Measurements from ENCODE around the gene TOM1L2. TPM values are rescaled to one million over a fixed set of nuclear protein-coding genes. Genes with fewer than 3 reads are reported as not detected.

Gene TOM1L2
- total RNA-seq, 1 donor from 2014 or later, result 18.3 TPM

DNA sequence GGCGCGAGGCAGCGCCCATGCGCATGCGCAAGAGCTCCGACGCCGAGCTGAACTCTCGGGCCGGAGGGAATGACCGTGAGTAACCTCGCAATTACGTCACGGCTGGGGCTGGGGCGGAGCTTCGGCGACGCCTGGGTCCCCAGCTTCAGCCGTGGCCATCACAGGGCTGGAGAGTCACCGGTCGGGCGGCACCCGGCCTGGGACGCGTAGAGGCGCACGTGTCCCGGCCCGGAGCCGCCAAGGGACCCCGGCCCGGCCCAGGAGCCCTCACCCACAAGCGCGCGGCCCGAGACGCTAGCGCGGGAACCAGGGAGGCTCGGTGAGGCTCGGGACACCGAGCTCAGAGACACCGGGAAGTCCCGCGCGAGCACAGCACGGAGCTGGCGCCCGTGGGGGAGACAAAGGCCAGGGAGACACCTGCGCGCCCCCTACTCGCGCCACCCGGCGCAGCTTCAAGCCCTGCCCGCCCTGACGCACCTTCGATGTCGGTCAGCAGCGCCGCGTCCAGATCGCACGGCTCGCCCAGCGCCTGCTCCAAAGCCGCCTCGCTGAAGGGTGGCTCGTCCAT, 135.9 kb downstream of the TOM1L2 start:
- DNase-seq, result peak; percentile 93
- TF ChIP-seq, protein P1, sequence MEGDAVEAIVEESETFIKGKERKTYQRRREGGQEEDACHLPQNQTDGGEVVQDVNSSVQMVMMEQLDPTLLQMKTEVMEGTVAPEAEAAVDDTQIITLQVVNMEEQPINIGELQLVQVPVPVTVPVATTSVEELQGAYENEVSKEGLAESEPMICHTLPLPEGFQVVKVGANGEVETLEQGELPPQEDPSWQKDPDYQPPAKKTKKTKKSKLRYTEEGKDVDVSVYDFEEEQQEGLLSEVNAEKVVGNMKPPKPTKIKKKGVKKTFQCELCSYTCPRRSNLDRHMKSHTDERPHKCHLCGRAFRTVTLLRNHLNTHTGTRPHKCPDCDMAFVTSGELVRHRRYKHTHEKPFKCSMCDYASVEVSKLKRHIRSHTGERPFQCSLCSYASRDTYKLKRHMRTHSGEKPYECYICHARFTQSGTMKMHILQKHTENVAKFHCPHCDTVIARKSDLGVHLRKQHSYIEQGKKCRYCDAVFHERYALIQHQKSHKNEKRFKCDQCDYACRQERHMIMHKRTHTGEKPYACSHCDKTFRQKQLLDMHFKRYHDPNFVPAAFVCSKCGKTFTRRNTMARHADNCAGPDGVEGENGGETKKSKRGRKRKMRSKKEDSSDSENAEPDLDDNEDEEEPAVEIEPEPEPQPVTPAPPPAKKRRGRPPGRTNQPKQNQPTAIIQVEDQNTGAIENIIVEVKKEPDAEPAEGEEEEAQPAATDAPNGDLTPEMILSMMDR (IDR thresholded peaks at IDR 0.05), result no peak
- H3K27ac Mint-ChIP-seq, result peak overlapping the region; percentile 66
- H3K4me3 Mint-ChIP-seq, result peak overlapping the region; percentile 86
- ATAC-seq (ENCODE audit: low read depth), result peak; percentile 59
- H3K9me3 Mint-ChIP-seq, result no peaks in the 10 kb centered on the region
- H3K36me3 Mint-ChIP-seq (ENCODE audit: low read depth), result peaks cover 7% of the 10 kb centered on the region
- POLR2A ChIA-PET, result interaction anchor here (0.6 to 4.7 kb wide), 16 partner anchors 10 to 154 kb away, joined by 3 to 48 read pairs (median 6); no protein-coding TSS in a partner anchor
- CTCF ChIA-PET, result interaction anchor here (0.9 to 1.3 kb wide), 4 partner anchors 12 to 24 kb away, joined by 3 to 6 read pairs (median 4); no protein-coding TSS in a partner anchor
- intact Hi-C loops (cut with micrococcal nuclease), result loop anchor here (1.0 to 5.0 kb wide), 3 partner anchors 24 to 1471 kb away; no protein-coding TSS in a partner anchor
- H3K27me3 Mint-ChIP-seq, result no peaks in the 10 kb centered on the region
- H3K4me1 Mint-ChIP-seq, result peaks cover 70% of the 10 kb centered on the region

DNA sequence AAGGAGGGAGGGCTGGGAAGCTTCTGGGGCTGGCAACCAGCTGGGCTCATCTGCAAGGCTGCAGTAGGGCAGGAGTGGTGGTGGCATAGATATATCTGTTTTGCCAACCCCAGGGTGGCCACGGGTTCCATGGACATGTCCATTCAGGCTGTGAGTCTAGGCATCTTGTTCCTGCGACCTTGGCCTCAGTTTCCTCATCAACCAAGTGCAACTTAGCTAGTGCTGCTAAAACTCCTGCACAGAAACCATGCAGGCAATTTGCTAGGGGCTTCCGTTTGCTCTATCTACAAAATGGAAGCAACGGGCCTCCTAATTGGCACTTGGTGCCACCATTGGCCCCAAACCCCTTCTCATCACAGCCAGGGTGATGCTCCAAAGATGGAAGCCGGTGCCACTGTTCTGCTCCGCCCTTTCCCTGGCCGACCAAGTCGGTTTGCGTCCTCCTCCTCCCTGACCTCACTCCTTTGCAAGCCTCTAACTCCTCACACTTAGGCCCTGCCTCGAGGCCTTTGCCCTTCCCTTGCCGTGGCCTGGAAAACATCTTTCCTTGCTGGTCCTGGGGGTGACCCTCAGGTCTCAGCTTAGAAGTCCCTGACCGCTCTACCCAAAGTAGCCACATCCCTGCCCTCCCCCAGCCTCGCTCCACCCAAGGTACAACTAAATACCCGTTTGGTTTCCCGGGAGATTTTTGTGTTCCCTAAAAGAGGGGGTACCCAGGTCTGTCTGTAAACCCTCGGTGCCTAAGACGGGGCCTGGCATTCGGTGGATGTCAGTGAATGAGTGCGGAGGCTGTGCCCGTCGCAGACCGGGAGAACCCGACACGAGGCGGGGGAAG, 136.6 kb downstream of the TOM1L2 start:
- peak overlapping the region; percentile 66 for H3K27ac Mint-ChIP-seq
- TF ChIP-seq, protein P1 (IDR thresholded peaks at IDR 0.05), result no peak
- intact Hi-C loops (cut with micrococcal nuclease), result loop anchor here (1.0 to 5.0 kb wide), 3 partner anchors 25 to 1472 kb away; no protein-coding TSS in a partner anchor
- peaks cover 65% of the 10 kb centered on the region for H3K4me1 Mint-ChIP-seq
- DNase-seq, result no peak
- H3K4me3 Mint-ChIP-seq, result peak overlapping the region; percentile 86
- no peaks in the 10 kb centered on the region for H3K27me3 Mint-ChIP-seq
- ATAC-seq (ENCODE audit: low read depth), result no peak
- CTCF ChIA-PET, result interaction anchor here (0.9 to 1.3 kb wide), 4 partner anchors 13 to 25 kb away, joined by 3 to 6 read pairs (median 4); no protein-coding TSS in a partner anchor
- H3K36me3 Mint-ChIP-seq (ENCODE audit: low read depth), result peaks cover 10% of the 10 kb centered on the region
- H3K9me3 Mint-ChIP-seq, result no peaks in the 10 kb centered on the region
- POLR2A ChIA-PET, result interaction anchor here (0.9 to 4.7 kb wide), 14 partner anchors 10 to 154 kb away, joined by 3 to 48 read pairs (median 6); no protein-coding TSS in a partner anchor

DNA sequence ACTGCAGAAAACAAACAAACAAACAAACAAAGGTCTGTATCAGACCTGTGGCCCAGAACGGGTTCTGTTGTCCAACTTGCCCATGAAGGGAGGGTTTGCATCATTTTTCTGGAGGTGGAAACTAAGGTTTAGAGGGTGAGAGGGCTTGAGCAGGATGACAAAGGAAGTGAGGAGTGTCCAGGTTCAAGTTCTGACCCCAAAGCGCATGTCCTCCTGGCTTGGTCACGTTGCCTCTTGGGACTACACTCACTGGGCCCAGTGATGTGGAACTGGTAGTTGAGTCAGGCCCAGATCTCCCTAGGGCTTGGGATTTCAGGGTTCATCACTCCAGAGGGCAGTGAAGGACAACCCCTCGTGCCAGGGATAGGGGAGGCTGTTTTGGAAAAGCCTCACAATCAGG, 137.2 kb downstream of the TOM1L2 start:
- ATAC-seq (ENCODE audit: low read depth) (no peak), DNase-seq (no peak)
- intact Hi-C loops (cut with micrococcal nuclease), result loop anchor here (1.0 to 5.0 kb wide), 5 partner anchors 12 to 1472 kb away; no protein-coding TSS in a partner anchor
- Mint-ChIP-seq H3K27me3 (no peaks in the 10 kb centered on the region), H3K9me3 (no peaks in the 10 kb centered on the region), H3K4me1 (peaks cover 65% of the 10 kb centered on the region), H3K36me3 (ENCODE audit: low read depth) (peaks cover 10% of the 10 kb centered on the region), H3K27ac (peak overlapping the region; percentile 83), H3K4me3 (peak overlapping the region; percentile 86)
- CTCF ChIA-PET, result no interaction called here
- POLR2A ChIA-PET, result interaction anchor here (1.2 to 4.7 kb wide), 9 partner anchors 10 to 163 kb away, joined by 3 to 48 read pairs (median 6); no protein-coding TSS in a partner anchor
- TF ChIP-seq, protein P1 (IDR thresholded peaks at IDR 0.05), result no peak

- ChIA-PET POLR2A (interaction anchor here (1.0 to 4.7 kb wide), 10 partner anchors 9 to 161 kb away, joined by 3 to 48 read pairs (median 4); no protein-coding TSS in a partner anchor), CTCF (interaction anchor here (2.7 kb wide), 1 partner anchor 21 kb away, joined by 11 read pairs; no protein-coding TSS in a partner anchor)
- Mint-ChIP-seq H3K27ac (peak overlapping the region; percentile 83), H3K27me3 (no peaks in the 10 kb centered on the region), H3K9me3 (no peaks in the 10 kb centered on the region), H3K4me3 (peak overlapping the region; percentile 86), H3K4me1 (peaks cover 56% of the 10 kb centered on the region), H3K36me3 (ENCODE audit: low read depth) (peaks cover 12% of the 10 kb centered on the region)
- intact Hi-C loops (cut with micrococcal nuclease), result loop anchor here (1.0 kb wide), 3 partner anchors 11 to 82 kb away; no protein-coding TSS in a partner anchor
- TF ChIP-seq, protein P1 (IDR thresholded peaks at IDR 0.05), result no peak
- no peak for ATAC-seq (ENCODE audit: low read depth)
- DNase-seq, result no peak
These were observed 138.4 kb downstream of the TOM1L2 start for GRCh38 chr17:17833658-17834357.

All from activated B cell treated with CpG ODN at 0.5 μM for 24 hours (primary cell).